Right lobe of liver (tissue), 4 donors: Measurements from ENCODE around the gene CALML6.

Experiments
- POLR2A ChIP-seq: fragments of 450-650 bp; IDR thresholded peaks from one replicate; pipeline ENCODE4 v1.6.1; 2017; ENCODE audit warnings: antibody characterized with exemption, mild to moderate bottlenecking
- TF ChIP-seq, protein P1 (sequence below), 4 donors: fragments of 200-600 bp in 3 of 4; fragments of 450-650 bp in 1 of 4; IDR thresholded peaks; one replicate each; pipeline versions ENCODE4 v1.5.1 to v1.8.0; 2016 to 2022; ENCODE audit warnings: antibody characterized with exemption in 4 of 4, mild to moderate bottlenecking in 2 of 4
- donor health status: DM: no; HTN: no; CAD: no.
- donor health status: DM: no; HTN: no; CAD: no.
- donor health status: DM: no; HTN: yes; CAD: no.

DNA sequence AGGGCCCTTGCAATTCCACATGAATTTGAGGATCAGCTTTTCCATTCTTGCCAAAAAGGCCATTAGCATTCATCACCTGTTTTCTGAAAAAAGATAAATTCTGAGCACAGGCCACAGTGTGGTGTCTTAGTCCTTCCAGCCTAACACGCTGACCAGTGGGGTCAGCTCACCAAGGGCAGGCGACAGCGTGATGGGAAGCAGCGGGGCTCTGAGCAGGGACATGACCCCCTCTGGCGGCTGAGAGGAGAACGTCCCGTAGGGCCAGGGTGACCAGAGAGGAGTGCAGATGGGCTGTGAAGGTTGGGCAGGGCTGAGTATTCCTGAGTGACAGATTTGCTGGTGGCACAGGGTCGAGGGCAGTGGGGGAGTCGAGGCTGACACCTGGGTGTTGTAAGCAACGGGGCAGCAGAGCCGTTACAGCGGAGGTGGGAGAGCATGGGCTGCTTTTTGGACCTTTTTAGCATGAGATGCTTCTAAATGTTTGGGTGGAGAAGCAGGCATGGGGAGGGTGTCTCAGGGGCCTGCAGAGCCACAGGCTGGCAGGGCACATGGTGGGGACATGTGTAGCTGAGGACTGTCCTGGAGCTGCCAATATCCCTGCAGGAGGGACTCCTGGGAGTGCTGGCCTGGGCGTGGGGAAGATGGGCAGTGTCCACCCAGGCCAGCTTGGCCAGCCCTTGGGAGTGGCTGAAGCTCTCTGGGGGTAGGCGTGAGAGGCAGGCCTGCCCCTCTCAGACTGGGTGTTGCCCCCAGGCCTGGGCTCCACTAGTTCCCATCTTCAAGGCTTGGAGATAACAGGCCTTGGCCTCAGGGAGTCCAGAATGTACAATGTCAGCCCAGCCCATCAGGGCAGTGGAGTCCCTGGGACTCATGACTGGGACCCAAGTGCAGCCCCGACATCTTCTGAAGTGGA lies 8.6 kb upstream of the CALML6 start:
- TF ChIP-seq, protein P1, sequence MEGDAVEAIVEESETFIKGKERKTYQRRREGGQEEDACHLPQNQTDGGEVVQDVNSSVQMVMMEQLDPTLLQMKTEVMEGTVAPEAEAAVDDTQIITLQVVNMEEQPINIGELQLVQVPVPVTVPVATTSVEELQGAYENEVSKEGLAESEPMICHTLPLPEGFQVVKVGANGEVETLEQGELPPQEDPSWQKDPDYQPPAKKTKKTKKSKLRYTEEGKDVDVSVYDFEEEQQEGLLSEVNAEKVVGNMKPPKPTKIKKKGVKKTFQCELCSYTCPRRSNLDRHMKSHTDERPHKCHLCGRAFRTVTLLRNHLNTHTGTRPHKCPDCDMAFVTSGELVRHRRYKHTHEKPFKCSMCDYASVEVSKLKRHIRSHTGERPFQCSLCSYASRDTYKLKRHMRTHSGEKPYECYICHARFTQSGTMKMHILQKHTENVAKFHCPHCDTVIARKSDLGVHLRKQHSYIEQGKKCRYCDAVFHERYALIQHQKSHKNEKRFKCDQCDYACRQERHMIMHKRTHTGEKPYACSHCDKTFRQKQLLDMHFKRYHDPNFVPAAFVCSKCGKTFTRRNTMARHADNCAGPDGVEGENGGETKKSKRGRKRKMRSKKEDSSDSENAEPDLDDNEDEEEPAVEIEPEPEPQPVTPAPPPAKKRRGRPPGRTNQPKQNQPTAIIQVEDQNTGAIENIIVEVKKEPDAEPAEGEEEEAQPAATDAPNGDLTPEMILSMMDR (IDR thresholded peaks at IDR 0.05): peak; percentile 89 to 93 (median 93)
- no peak for TF ChIP-seq POLR2A
